GM18520 (cell line): ENCODE results near the gene MTMR2.
A peak's percentile ranks its signal among the peaks of the same experiment; 100 is the strongest.

Experiments
- ATAC-seq: cut with Tn5 transposase; IDR thresholded peaks from one replicate; pipeline ENCODE4 v1.9.1; 2021; ENCODE audit not compliant: unreplicated experiment

MTMR2 gene

DNA sequence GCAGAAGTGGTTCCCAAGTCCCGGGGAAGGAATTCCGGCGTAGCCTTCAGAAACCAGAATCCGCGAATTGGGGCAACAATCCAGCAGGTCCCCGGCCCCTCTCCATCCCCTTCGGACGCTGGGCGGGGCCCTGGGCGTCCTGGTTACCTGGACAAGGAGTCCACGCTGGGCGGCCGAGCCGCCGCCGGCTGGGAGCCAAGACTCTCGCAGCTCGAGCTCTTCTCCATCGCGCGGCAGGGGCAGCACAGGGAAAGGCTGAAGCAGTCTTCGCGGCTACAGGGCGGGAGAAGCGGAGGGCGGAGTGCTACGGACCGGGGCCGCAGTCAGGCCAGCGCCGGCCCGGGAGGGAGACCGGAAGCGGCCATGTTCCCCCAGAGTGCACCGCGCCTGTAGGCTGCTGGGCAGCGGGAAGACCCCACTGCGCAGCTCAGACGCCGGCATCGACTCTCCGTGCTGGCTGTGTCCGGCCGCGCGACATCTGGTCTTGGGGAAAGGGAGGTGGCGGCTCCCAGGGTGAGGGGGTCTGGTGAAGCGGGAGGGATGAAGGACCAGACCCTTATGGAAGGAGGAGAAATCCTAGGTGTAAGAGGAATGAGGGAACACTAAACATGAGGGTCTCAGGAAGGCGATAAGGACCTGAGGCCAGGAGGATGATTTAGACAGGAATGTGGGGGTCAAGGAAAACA is at the start of gene MTMR2:
TSS of gene MTMR2 (minus strand) at position 380 of the 686 bp plus-strand sequence. CDS start at position 227, 153 bp downstream.
- ATAC-seq: peak; percentile 99

DNA sequence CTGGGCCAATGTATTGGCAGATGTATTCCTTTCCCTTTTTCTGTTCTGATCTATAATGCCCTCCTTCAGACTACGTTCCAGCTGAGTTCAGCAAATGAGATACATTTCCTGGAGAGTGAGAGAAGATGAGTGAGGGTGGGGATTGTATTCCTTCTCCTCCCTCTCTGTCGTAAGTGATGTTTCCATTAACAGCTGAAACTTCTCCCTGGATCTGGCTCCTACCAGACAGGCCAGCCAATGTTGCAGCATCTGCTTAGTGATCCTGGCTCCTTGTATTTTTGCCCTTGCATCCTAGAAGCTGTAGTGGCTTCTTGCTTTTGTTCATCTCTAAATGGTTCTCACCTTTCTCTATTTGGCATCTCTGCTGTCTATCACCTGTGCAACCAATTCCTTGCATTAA is 48.2 kb upstream of the MTMR2 start:
- no peak for ATAC-seq

DNA sequence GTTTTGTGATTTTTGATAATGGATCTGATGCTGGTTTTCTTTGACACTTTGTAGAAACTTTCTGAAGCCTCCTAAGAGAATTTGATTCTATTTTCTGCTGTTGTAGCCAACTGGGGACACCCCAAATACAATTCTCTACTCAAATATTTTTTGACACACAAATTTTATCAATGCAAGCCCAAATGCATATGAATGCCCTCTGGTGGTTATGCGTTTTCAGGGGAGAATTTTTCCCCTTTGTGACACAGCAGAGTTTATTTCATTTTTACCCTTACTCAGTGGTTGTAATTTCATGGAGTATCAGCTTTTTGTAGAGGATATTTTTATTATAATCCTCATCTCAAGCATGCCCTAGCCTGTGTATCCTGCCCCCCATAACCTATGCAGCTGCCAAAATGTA is 44.7 kb upstream of the MTMR2 start:
- ATAC-seq: no peak

DNA sequence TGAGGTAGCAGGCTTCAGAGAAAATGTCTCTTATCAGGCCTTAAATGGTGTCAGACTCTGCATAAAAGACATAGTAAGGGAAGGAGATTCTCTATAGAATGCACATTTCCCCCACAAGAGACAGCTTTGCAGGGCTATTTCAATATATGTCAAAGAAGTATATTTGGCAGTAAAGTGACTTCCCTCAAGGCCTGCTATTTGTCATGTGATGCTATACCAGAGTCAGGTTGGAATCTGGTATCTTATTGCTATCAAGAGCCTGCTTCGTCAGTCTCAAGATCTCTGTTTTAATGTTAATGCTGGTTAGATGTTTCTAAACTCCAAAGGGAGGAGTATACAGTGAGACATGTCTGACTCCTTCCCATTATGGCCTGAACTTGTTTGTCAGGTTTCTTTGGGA is 40.4 kb upstream of the MTMR2 start:
- no peak for ATAC-seq

DNA sequence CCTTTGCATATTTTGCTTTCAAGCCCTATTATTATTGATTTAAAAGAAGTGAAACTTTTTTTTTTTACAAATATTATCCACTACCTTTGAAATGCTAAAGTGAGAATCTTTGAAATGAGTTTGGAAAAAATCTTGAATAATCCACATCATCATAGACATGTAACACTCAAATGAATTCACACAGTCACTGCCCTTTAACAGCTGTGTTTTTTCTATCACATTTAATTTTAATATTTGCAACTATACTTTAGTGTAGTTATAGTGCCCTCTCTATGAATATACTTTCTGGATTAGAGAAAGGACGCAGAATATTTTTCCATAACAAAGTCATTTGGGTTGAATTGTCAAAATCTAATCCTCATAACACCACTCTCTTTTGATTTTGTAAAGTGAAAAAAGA is 37.9 kb upstream of the MTMR2 start:
- no peak for ATAC-seq

DNA sequence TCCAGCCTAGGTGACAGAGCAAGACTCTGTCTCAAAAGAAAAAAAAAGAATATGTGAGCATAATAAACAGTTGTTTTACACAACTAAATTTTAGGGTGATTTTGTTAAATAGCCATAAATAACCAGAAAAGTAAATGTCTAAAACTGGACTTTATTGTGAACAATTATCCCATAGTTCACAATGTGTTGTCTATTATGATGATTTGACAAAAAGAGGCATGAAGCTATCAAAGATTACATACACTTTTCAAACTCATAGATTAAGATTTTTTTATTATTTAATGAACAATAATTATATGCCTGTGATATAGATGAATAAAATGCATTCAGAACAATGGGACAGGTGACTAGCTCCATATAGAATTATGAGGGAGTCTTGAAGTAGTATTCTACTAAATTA is 27.0 kb upstream of the MTMR2 start:
- no peak for ATAC-seq

DNA sequence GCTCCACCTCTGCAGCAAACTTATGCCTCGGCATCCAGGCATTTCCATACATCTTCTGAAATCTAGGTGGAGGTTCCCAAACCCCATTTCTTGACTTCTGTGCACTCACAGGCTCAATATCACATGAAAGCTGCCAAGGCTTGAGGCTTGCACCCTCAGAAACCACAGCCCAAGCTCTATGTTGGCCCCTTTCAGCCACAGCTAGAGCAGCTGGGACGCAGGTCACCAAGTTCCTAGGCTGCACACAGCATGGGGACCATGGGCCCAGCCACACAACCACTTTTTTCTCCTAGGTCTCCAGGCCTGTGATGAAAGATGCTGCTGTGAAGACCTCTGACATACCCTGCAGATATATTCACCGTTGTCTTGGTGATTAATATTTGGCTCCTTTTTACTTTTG is 24.7 kb upstream of the MTMR2 start:
- no peak for ATAC-seq

DNA sequence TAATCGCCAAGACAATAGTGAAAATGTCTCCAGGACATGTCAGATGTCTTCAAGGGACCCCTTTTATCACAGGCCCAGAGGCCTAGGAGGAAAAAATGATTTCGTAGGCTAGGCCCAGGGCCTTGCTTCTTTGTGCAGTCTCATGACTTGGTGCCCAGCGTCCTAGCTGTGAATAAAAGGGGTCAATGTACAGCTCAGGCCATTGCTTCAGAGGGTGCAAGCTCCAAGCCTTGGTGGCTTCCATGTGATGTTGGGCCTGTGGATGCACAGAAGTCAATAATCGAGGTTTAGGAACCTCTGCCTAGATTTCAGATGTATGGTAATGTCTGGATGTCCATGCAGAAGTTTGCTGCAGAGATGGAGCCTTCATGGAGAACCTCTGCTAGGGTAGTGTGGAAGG is 20.7 kb upstream of the MTMR2 start:
- no peak for ATAC-seq

DNA sequence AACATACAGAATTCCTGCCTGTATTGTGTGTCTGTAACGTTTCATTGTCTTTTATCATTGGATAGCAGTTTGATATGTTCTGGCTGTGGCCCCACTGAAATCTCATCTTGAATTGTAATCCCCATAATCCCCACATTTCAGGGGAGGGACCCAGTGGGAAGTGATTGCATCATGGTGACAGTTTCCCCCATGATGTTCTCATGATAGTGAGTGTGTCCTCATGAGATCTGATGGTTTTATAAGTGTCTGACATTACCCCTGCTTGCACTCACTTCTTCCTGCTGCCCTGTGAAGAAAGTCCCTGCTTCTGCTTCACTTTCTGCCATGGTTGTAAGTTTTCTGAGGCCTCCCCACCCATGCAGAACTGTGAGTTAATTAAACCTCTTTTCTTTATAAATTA is 19.6 kb upstream of the MTMR2 start:
- ATAC-seq: no peak

DNA sequence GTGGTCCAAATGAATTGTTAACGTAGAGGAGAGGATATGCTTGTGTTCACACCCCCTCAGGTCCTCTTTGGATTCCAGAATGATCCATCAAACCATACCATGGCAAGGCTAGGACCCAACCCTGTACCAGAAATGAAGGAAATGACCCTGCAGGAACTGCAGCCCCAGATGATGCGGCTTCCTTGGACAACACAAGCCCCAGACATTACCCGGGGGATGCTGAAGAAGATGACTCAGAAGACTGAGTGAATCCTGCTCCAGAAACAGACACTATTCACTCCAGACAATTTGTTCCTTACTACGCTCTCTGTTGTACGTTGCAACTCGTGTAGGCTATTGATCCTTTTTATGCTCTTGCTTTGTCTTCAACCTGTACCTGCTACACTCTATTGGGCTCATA is 15.2 kb upstream of the MTMR2 start:
- ATAC-seq: no peak

DNA sequence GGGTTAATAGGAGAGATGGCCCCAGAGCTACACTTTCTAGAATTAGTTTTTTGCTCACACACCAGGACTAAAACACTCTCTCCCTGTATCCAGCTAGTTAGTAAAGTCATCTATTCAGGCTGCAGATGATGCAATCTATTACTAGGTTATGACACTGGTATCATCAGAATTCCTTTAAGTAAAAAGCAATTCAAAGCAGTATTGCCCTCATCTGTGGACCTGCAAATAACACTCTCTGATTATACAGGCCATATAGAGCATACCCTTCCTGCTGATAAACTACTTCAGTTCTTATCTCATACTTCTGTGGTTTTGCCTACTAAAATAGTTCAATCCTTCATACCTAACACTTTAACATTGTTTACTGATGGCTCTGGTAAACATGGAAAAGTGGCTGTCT is 13.5 kb upstream of the MTMR2 start:
- ATAC-seq: no peak

DNA sequence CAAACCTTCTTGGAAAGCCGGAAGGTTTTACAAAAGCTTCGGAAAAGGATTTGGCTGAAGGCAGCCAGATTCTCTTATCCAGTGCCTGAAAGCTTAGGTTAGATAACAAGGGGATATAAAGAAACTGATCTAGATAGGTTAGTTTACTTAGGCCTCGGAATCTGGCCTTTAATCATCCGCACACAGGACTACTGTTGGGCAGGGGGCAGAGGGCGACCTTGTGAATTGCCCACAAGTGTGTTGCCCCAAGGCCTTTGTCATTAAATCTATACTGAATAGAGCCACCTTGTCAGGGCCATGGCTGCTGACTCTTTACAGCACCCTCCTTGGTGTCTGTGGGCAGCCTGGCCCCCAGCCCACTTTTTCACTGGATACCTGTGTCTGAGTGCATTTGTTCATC is 9.7 kb upstream of the MTMR2 start:
- ATAC-seq: no peak

DNA sequence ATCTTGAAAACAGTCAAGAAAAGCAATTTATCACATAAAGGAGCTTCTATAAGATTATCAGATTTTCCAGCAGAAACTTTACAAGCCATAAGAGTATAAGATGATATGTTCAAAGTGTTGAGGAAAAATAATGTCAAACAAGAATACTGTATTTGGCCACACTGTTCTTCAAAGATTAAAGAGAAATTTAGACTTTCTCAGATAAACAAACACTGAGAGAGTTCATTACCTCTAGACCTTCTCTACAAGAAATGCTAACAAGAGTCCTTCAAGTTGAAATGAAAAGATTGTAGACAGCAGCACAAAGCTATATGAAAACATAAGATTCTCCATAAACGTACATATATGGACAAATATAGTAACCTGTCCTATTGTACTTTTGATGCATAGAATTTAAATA is 8.0 kb upstream of the MTMR2 start:
- no peak for ATAC-seq

DNA sequence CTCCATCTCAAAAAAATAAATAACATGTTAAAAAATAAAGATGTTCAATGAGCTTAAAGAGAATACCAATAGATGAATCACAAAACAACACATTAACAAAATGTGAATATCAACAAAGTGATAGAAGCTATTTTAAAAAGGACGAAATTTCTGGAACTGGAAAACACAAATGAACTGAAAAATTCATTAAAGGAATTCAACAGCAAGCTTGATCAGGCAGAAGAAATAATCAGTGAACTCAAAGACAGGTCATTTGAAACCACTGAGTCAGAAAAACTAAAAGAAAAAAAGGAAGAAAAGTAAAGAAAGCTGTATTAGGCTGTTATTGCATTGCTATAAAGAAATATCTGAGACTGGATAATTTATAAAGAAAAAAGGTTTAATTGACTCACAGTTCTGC is 7.0 kb upstream of the MTMR2 start:
- ATAC-seq: no peak

DNA sequence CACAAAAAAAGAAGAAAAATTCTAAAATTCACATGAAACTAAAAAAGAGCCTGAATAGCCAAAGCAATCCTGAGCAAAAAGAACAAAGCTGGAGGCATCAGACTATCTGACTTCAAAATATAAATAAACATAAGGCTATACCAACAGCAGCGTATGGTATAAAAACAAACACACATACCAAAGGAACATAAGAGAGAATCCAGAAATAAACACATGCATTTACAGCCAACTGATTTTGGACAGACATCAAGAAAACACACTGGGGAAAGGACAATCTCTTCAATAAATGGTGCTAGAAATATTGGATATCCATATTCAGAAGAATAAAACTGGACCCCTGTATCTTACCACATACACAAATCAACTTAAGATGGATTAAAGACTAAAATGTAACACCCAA is 2.8 kb upstream of the MTMR2 start:
- no peak for ATAC-seq

DNA sequence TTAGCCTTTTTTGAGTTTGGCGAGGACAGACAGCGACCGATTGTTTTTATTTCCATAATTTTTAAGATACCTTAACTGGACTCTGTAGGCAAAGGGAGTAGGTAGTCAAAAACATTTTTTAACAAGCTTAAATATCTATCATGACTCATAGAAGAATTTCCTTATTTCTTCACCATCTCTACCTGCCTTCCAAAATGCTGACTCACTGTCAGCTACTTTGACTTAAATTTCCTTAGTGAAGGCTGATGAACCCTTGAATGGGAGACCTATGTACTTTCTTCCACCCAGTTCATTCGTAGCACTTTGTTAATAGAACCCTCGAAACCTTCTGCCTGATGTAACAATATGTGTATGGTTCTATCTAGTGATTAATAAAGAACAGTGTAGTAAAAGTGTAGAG is 1.1 kb upstream of the MTMR2 start:
- no peak for ATAC-seq

DNA sequence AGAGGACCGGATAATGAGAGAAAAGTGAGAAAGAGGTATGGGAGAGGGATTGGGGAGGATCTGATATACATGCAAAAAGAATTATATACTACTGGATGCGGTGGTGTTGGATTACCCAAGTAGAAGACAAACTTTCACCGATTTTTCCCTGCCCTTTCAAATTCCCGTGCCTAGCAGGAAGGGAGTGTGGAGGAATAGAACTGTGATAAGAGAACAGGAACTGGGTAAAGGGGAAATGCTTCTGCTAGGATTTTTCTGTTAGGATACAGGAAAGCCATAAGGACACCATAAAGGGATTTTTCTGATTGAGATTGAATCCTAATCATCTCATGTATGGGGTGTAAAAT is 480 bp upstream of the MTMR2 start:
- no peak for ATAC-seq

DNA sequence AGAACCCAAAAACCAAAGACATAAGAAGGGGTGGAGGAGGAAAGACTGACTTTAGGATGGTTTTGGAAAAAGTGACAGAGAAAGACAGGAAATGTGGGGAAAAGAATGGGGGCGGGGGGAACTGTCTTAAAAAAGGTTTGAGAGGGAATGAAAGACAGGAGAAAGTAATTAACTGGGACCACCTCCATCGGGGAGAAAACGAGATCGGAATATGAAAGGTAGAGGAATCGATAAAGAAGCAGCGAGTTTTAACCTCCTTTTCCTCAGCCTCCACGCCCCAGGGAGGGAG is 524 bp downstream of the MTMR2 start:
- no peak for ATAC-seq

DNA sequence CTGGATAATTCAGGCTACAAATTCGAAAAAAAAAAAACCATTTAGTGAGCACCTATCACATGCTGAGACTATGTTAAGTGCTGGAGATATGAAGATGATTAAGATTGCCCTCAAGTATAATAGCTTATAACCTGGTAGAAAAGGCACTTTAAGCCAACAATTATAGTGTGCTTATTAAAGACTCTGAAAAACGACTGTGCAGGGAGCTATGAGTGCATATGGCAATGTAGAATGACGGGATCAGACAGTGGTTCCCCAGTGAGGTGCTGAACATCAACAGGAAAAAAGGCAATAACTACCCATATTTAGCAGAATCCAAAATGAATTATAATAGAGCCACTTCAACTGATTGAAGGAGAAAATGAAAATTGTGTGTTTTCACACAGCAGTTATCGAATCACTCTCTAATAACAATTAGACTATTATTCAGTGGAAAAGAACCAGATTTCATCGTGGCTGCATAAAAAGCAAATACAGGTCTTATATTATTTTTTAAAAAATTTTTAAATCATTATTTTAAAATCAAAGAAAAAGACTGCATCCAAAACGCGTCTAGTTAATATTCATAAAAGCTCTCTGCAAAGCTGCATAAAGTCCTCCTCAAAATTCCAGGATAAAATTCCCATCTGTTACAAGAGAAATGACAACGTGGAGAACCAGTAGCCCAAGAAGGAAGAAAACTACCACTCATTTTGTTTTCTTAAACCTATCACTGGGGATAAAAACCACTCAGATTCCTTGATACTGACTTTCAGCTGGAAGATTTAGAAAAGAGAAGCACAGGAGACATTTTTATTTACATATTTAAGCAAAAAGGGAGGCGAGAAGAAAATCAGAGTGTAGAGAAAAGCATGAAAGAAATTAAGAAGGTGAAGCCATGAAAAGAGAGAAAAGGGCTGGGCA is 1.1 kb downstream of the MTMR2 start:
- no peak for ATAC-seq

DNA sequence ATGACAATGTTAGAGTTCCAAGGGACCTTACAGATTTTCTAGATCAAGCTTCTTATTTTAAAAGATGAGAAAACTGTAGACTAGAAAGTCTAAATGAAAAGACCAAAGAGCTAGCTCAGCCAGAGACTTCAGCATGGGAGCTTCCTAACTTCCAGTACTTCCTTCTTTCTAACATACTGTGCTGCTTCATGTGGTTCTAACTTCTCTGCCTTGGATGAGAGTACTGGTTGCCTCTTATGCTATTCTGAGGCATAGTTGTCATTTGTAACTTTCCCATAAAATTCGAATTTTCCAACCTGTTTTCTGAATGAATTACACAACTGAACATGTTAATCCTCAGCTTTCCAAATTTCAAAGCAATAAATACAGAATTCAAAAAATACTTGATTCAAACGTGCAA is 1.8 kb downstream of the MTMR2 start:
- ATAC-seq: no peak

DNA sequence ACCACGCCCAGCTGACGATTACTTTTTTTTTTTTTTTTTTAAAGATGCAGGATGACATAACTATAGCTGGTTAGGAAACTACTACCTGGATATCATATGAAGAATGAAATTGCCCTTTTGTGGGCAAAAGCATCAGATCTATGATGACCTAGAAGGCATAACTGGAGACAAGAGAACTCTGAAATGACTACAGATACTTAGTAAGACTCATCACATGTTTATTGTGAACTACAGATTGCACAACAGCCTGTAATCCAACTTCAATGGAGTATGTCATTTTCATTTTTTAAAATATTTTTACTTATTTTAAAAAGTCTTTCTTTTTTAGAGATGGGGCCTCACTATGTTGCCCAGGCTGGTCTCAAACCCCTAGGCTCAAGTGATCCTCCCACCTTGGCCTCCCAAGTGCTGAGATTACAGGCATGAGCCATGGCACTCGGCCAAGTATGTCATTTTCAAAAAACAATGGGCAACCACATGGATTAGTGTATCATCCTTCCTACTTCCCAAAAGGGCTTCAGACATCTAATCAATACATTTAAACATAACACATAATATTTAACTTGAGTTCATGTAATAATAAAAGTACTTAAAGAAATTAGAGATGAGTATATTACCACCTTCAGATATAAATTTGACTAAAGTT is 3.3 kb downstream of the MTMR2 start:
- no peak for ATAC-seq

DNA sequence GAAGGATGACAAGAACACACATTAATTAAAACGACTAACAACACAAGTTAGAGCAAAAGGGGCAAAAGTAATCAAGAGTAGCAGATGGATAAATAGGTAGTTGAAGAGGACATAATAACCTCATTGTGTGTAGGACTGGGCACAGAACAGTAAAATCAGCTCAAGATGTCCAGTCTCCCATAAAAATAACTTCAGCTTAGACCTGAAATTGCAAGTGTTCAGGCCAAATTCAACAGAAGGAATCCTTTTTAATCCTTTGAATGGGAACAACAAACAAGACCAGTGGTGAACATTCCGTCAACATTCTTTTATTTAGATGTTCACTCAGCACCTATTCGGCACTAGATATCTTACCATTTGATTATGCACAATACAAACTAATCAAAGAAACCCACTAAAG is 4.4 kb downstream of the MTMR2 start:
- no peak for ATAC-seq
